Gastroesophageal sphincter (tissue), 3 donors: ENCODE data around the gene SPDL1.

Source experiments
- CTCF ChIP-seq, 4 experiments: fragments of 200-600 bp in 2 of 4; fragments of 450-650 bp in 2 of 4; sonication (generic) in 1 of 4; IDR thresholded peaks; one replicate each; pipeline ENCODE4 v1.5.1; 2017 to 2019; ENCODE audit warnings: antibody characterized with exemption in 4 of 4, mild to moderate bottlenecking in 2 of 4, moderate library complexity in 2 of 4
- EP300 ChIP-seq: sonication (generic); formaldehyde crosslinking; IDR thresholded peaks from one replicate; pipeline ENCODE4 v1.6.1; 2017; ENCODE audit warnings: antibody characterized with exemption, mild to moderate bottlenecking
- POLR2A ChIP-seq, 2 donors: fragments of 450-650 bp; IDR thresholded peaks; one replicate each; pipeline ENCODE4 v1.6.1; 2017; ENCODE audit warnings: antibody characterized with exemption in 2 of 2, mild to moderate bottlenecking in 2 of 2, moderate library complexity in 1 of 2
- POLR2AphosphoS5 ChIP-seq: sonication (generic); formaldehyde crosslinking; IDR thresholded peaks from one replicate; pipeline ENCODE4 v1.6.1; 2017; ENCODE audit warnings: antibody characterized with exemption

- no peak for TF ChIP-seq EP300
- TF ChIP-seq CTCF (IDR thresholded peaks at IDR 0.05), result no peak
- TF ChIP-seq POLR2AphosphoS5, result no peak
- no peak for TF ChIP-seq POLR2A (IDR thresholded peaks at IDR 0.05)
Measured at GRCh38 chr5:169649486-169649885, 65.9 kb downstream of the SPDL1 start.
